GM12874 (cell line): Measurements from ENCODE around the gene EGFLAM.

Experiments
- CTCF ChIP-seq: IDR thresholded peaks from 2 replicates; pipeline ENCODE4 v1.5.1; 2011; ENCODE audit warnings: low read depth, mild to moderate bottlenecking, control low read depth, low read length, moderate library complexity; ENCODE audit not compliant: insufficient read depth

EGFLAM gene

GRCh38 chr5:38287124-38287523 is 28.8 kb downstream of the EGFLAM start:
- TF ChIP-seq CTCF, result no peak

- TF ChIP-seq CTCF, result no peak
Observed at GRCh38 chr5:38289457-38289856, 31.1 kb downstream of the EGFLAM start.

GRCh38 chr5:38290028-38290653 is 31.8 kb downstream of the EGFLAM start:
- TF ChIP-seq CTCF, result no peak

- no peak for TF ChIP-seq CTCF
Observed at GRCh38 chr5:38291355-38291754, 33.0 kb downstream of the EGFLAM start.

- TF ChIP-seq CTCF, result no peak
Observed at GRCh38 chr5:38292228-38292627, 33.9 kb downstream of the EGFLAM start.

GRCh38 chr5:38295751-38296150 is 37.4 kb downstream of the EGFLAM start:
- TF ChIP-seq CTCF, result no peak

GRCh38 chr5:38297830-38298608 is 39.7 kb downstream of the EGFLAM start:
- TF ChIP-seq CTCF, result no peak
